Astrocyte of the cerebellum (primary cell): Measurements from ENCODE around the gene FOXJ3.

ENCODE experiments used
- DNase-seq: peaks from one replicate; pipeline ENCODE4 v3.0.0-alpha.2; 2011; ENCODE audit warnings: low read depth
- H3K4me3 ChIP-seq: 2 replicates; pipeline ENCODE4 v1.5.1; 2011; ENCODE audit warnings: mild to moderate bottlenecking, low read depth, low read length, moderate library complexity
- in situ Hi-C: cut with HindIII; loops from 2 replicates; pipeline ENCODE4 v1.10.0; 2017; ENCODE audit warnings: low sequenced_read_pairs
- TF ChIP-seq, protein P1 (sequence below): IDR thresholded peaks from 2 replicates; pipeline ENCODE4 v1.5.1; 2012; ENCODE audit warnings: low read length, low read depth, moderate library complexity, mild to moderate bottlenecking; ENCODE audit errors: missing control alignments

Gene FOXJ3

DNA sequence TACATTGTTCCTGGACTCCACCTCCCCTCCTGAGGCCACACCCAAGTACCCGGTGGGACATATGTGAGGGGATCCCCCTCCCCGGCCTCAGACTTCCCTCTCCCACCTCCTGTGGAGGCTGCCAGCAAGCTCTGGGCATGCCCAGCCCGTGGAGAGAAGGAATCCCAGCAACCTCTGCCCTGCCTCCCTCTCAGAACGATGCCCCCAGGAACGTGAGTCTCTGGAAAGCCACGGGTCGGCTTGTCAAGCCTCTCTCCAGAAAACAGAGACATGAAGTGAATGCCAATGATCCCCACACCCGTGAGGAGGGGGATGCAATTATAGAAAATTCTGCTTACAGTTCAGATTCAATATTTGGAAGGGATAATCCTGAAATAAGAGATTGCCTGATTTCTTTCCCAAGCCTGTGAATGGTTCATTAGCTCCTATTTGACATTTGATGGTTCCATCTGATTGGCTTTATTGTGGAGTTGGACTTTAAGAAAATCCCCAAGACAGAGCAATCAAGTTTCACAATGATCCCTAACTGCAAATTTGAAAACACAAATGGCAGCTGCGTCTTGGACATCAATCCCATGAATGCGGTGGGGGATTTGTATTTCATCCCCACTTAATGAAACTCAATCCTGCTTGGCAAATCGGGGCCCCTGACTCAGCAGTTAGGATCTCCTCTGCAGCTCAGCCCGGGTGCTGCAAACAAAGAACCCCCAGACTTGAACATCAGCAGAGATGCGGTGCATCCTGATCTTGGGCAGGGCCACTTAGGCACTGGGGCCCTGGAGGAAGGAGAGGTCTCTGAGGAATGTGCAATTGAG lies 190.9 kb downstream of the FOXJ3 start:
- in situ Hi-C loops, result no loop called here
- DNase-seq, result no peak
- H3K4me3 ChIP-seq, result no peak overlapping the region
- TF ChIP-seq, protein P1, sequence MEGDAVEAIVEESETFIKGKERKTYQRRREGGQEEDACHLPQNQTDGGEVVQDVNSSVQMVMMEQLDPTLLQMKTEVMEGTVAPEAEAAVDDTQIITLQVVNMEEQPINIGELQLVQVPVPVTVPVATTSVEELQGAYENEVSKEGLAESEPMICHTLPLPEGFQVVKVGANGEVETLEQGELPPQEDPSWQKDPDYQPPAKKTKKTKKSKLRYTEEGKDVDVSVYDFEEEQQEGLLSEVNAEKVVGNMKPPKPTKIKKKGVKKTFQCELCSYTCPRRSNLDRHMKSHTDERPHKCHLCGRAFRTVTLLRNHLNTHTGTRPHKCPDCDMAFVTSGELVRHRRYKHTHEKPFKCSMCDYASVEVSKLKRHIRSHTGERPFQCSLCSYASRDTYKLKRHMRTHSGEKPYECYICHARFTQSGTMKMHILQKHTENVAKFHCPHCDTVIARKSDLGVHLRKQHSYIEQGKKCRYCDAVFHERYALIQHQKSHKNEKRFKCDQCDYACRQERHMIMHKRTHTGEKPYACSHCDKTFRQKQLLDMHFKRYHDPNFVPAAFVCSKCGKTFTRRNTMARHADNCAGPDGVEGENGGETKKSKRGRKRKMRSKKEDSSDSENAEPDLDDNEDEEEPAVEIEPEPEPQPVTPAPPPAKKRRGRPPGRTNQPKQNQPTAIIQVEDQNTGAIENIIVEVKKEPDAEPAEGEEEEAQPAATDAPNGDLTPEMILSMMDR, result no peak

DNA sequence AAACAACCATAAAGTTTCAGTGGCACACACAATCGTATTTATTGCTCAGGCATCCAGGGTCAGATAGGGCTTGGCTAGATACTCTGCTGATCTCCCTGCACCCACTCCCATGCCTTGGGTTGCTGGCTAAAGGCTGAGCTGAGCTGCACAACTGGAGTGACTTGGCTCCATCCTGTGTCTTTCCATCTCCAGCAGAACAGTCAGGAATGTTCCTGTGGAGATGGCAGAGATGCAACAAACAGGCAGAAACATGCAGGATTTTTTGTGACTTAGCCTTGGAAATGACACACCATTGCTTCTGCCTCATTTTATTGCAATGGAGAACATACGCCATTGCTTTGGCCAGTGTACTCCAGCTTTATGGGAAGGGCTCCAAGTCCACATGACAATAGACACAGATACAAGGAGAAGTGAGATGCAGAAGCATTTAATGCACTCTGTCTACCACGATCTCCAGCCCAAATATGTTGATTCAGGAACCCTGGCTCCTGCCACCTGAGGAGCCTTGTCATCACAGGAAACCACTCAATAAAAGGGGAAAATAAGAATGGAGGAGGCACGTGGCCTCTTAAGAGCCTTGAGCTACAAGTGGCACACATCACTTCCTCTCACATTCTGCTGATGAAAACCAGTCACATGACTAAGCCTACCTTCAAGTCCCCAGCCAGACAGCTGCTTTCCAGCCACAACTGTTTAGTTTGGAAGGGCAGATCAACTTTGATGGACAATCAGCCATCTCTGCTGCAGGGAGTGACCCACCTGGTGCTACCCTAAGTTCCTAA lies 191.9 kb downstream of the FOXJ3 start:
- in situ Hi-C loops, result no loop called here
- TF ChIP-seq, protein P1, result no peak
- no peak for DNase-seq
- H3K4me3 ChIP-seq, result no peak overlapping the region

DNA sequence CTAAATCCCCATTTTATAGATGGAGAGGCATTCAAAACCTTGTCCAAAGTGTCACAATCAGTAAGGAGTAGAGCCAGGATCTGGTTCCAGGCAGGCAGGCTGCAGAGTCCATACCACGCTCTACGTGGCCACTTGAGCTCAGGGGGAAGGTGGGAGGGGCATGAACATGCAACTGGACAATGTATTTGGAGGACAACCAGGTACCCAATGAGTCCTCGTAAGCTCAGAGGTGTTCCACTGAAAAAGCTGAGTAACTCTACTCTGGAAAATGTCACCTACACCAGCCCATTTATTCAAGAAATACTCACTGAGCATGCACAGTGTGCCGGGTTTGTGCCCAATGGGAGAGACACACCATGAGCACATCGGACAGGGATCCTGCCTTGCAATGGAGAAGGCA lies 193.1 kb downstream of the FOXJ3 start:
- no peak for DNase-seq
- no peak overlapping the region for H3K4me3 ChIP-seq
- TF ChIP-seq, protein P1, result no peak
- in situ Hi-C loops, result no loop called here

DNA sequence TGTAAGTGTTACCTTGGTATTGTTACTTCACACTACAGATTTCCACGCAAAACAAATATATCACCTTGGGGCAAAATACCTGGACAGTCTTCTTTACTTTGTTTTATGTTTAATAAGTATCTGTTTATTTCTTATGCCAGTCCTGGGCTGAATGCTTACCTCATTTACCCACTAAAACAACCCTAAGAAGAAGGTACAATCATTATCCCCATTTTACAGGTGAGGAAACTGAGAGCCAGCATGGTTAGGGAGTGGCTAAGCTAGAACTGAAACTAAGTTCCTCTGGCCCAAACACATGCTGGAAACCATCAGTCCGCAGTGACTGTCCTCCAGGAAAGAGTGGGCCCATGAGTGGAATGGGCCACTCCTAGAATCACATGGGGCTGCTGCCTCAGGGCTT lies 194.8 kb downstream of the FOXJ3 start:
- no peak overlapping the region for H3K4me3 ChIP-seq
- in situ Hi-C loops, result no loop called here
- TF ChIP-seq, protein P1, result no peak
- DNase-seq, result no peak

DNA sequence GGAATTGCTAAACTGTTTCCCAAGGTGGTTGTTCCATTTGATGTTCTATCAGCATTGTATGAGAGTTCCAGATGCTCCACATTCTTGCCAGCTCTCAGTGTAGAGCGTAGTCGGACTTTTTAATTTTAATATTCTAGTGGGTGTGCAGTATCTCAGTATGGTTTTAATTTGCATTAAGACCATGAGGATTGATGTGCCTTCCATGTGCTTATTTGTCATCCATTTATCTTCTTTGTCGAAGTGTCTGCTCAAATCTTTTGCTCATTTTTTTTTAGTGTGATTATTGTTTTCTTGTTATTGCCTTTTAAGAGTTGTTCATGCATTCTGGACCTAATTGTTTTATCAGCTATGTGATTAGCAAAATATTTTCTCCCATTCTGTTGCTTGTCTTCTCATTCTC lies 195.6 kb downstream of the FOXJ3 start:
- in situ Hi-C loops, result no loop called here
- TF ChIP-seq, protein P1, result no peak
- no peak for DNase-seq
- H3K4me3 ChIP-seq, result no peak overlapping the region

DNA sequence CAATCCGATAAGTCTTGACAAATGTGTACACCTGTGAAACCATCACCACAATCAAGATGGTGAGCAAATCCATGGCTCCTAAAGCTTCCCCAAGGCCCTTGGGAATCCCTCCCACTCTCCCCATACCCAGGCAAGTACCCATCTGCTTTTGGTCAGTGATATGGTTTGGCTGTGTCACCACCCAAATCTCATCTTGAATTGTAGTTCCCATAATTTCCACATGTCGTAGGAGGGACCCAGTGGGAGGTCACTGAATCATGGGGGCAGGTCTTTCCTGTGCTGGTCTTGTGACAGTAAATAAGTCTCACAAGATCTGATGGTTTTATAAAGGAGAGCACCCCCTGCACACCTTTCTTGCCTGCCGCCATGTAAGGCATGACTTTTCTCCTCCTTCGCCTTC lies 196.4 kb downstream of the FOXJ3 start:
- in situ Hi-C loops, result no loop called here
- no peak overlapping the region for H3K4me3 ChIP-seq
- DNase-seq, result no peak
- TF ChIP-seq, protein P1, result no peak
